Spleen (tissue), 11 donors: ENCODE data around the gene UTP11. TPM values are rescaled to one million over a fixed set of nuclear protein-coding genes. Genes with fewer than 3 reads are reported as not detected.

ENCODE experiments used
- DNase-seq: peaks from one replicate; pipeline ENCODE4 v3.0.0-alpha.2; 2020
- H3K27ac ChIP-seq, 8 donors: fragments of 200-600 bp; sonication (generic) in 7 of 8; 1 replicate in 4 of 8; 2 replicates in 4 of 8; pipeline versions ENCODE4 v1.5.0 to v1.8.0; 2016 to 2021; ENCODE audit warnings: inconsistent platforms in 4 of 8, mild to moderate bottlenecking in 4 of 8, moderate library complexity in 1 of 8
- H3K27me3 ChIP-seq, 7 donors: fragments of 200-600 bp; sonication (generic) in 6 of 7; replicated peaks in 1 of 7; 1 replicate in 4 of 7; 2 replicates in 3 of 7; pipeline versions ENCODE4 v1.5.0 to v1.8.0; 2016 to 2021; ENCODE audit warnings: inconsistent platforms in 3 of 7, mild to moderate bottlenecking in 1 of 7
- H3K36me3 ChIP-seq, 6 donors: fragments of 200-600 bp; sonication (generic) in 5 of 6; 1 replicate in 4 of 6; 2 replicates in 2 of 6; pipeline versions ENCODE4 v1.5.0 to v1.8.0; 2016 to 2021; ENCODE audit warnings: inconsistent platforms in 2 of 6
- H3K4me1 ChIP-seq, 6 donors: fragments of 200-600 bp; sonication (generic) in 5 of 6; 1 replicate in 3 of 6; 2 replicates in 3 of 6; pipeline versions ENCODE4 v1.5.0 to v1.8.0; 2016 to 2021; ENCODE audit warnings: inconsistent platforms in 3 of 6
- H3K4me3 ChIP-seq, 8 donors: fragments of 200-600 bp; sonication (generic) in 7 of 8; 1 replicate in 4 of 8; 2 replicates in 4 of 8; pipeline versions ENCODE4 v1.5.0 to v1.8.0; 2016 to 2021; ENCODE audit warnings: inconsistent platforms in 4 of 8, mild to moderate bottlenecking in 4 of 8, moderate library complexity in 2 of 8
- H3K9me3 ChIP-seq, 8 donors: fragments of 200-600 bp; sonication (generic) in 7 of 8; 1 replicate in 4 of 8; 2 replicates in 4 of 8; pipeline versions ENCODE4 v1.5.0 to v1.8.0; 2016 to 2021; ENCODE audit warnings: inconsistent platforms in 4 of 8
- POLR2A ChIP-seq, 3 donors: fragments of 450-650 bp; IDR thresholded peaks; one replicate each; pipeline ENCODE4 v1.5.1; 2017; ENCODE audit warnings: antibody characterized with exemption in 3 of 3, mild to moderate bottlenecking in 1 of 3
- POLR2AphosphoS5 ChIP-seq, 3 donors: sonication (generic); formaldehyde crosslinking; IDR thresholded peaks; one replicate each; pipeline ENCODE4 v1.5.1; 2017; ENCODE audit warnings: antibody characterized with exemption in 3 of 3
- WGBS, 5 donors: extraction: QIAGEN DNeasy Blood & Tissue Kit in 3 of 5; methylation state at CpG; one replicate each; pipeline versions ENCODE4 v1.1.5 to v1.1.7; 2013 to 2018; 5-methylcytosine and 5-hydroxymethylcytosine counted together
- intact Hi-C: fragments of 100-400 bp; cut with DNase I; formaldehyde crosslinking; loops from one replicate; pipeline ENCODE4 v1.15.0; 2023; ENCODE audit warnings: low total_unique reads
- polyA plus RNA-seq, 3 donors: library from polyadenylated mRNA; stranded (reverse); fragments of 200-250 nt; gene quantifications; one replicate each; pipeline ENCODE4 v1.2.1, GENCODE V29; 2013
- total RNA-seq, 7 donors: library from RNA; depleted of rRNA in 3 of 7; stranded (reverse); fragments of >200 nt in 3 of 7; fragmentation: NEBNext Ultra II Directional in 4 of 7; extraction: Animal tissue kit (Norgen Biotek cat#: 25700) in 4 of 7; gene quantifications; one replicate each; pipeline versions ENCODE4 v1.1.0 to v1.2.1, GENCODE V29; 2016 to 2021
- TF ChIP-seq, protein P1 (sequence below), 11 experiments: fragments of 200-600 bp in 7 of 11; fragments of 450-650 bp in 4 of 11; sonication (generic) in 4 of 11; IDR thresholded peaks in 8 of 11; conservative IDR thresholded peaks in 3 of 11; 1 replicate in 7 of 11; 2 replicates in 4 of 11; pipeline versions ENCODE4 v1.4.0 to v1.8.0; 2016 to 2021; ENCODE audit warnings: antibody characterized with exemption in 11 of 11, inconsistent platforms in 4 of 11, mild to moderate bottlenecking in 1 of 11
- donor health status: healthy with polysubstance abuse.
- donor health status: DM: no; HTN: no; CAD: no; lungs with moderate emphysema.
- donor health status: DM: no; HTN: no; CAD: no.
- donor health status: Bipolar disorder and iron deficiency.
- donor health status: healthy.
- donor health status: DM: no; HTN: no; CAD: no.
- donor health status: DM: yes; HTN: yes; CAD: no.

The UTP11 gene
- total and polyA plus RNA-seq, 10 donors = 12.5 to 51.4 (median 20.8) TPM

DNA sequence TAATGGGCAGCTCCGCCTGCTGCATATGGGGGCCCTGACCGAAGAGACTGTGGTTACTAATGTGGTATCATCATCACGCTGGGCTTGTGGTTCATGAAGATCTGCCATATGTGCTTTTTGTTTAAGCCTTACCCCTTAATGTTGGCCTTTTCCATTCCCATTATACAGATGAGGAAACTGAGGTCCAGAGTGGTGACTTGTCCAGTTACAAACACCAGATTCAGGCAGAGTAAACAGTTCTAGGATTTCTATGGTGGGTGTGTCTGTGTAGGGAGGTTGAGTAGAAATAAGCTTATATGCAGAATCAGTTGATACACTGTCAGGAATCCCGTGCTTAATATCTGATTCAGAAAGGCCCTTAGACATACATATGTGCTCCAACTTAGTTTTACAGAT is 691 bp downstream of the UTP11 start:
- Histone ChIP-seq H3K27ac (peak overlapping the region; percentile 80 to 94 (median 90)), H3K36me3 (peaks cover 0 to 40% (median 18%) of the 10 kb centered on the region in 6 donors), H3K4me3 (peak overlapping the region; percentile 57 to 87 (median 68)), H3K9me3 (peaks cover 0 to 5% (median 0%) of the 10 kb centered on the region in 8 donors), H3K4me1 (peaks cover 24 to 63% (median 40%) of the 10 kb centered on the region in 6 donors), H3K27me3 (no peaks in the 10 kb centered on the region)
- WGBS, 5 donors = 8 to 27% (median 13%) methylated on average over 2 to 4 of the region's 4 CpGs
- intact Hi-C loops = no loop called here
- DNase-seq = no peak
- TF ChIP-seq POLR2A (IDR thresholded peaks at IDR 0.05) = no peak
- no peak for TF ChIP-seq POLR2AphosphoS5 (IDR thresholded peaks at IDR 0.05)
- TF ChIP-seq, protein P1, sequence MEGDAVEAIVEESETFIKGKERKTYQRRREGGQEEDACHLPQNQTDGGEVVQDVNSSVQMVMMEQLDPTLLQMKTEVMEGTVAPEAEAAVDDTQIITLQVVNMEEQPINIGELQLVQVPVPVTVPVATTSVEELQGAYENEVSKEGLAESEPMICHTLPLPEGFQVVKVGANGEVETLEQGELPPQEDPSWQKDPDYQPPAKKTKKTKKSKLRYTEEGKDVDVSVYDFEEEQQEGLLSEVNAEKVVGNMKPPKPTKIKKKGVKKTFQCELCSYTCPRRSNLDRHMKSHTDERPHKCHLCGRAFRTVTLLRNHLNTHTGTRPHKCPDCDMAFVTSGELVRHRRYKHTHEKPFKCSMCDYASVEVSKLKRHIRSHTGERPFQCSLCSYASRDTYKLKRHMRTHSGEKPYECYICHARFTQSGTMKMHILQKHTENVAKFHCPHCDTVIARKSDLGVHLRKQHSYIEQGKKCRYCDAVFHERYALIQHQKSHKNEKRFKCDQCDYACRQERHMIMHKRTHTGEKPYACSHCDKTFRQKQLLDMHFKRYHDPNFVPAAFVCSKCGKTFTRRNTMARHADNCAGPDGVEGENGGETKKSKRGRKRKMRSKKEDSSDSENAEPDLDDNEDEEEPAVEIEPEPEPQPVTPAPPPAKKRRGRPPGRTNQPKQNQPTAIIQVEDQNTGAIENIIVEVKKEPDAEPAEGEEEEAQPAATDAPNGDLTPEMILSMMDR (IDR thresholded peaks at IDR 0.05 in 8 of 11, conservative IDR thresholded peaks at IDR 0.05 in 3 of 11) = no peak

DNA sequence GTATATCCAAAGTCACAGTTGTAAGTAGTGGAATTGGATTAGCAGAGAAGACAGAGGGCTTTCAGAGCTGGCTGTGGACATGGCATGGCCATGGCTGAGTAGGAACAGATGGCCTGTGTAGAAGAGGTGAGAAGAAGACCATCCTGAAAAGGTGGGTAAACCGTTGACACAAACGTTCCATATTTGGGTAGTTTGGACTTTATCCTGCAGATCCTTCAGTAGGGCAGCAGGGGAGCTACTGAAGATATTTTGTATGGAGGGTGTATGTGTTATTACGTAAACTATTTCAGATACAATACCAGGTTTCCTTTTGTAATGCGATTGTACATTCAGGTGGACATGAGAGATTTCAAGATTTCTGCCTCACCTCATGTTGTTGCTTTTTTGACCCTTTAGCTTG is 1.6 kb downstream of the UTP11 start:
- Histone ChIP-seq H3K4me3 (peak overlapping the region in 2 of 8 donors; percentile 71 to 87), H3K27me3 (no peaks in the 10 kb centered on the region), H3K36me3 (peaks cover 0 to 49% (median 27%) of the 10 kb centered on the region in 6 donors), H3K27ac (no peak overlapping the region), H3K9me3 (peaks cover 0 to 5% (median 0%) of the 10 kb centered on the region in 8 donors), H3K4me1 (peaks cover 24 to 68% (median 42%) of the 10 kb centered on the region in 6 donors)
- intact Hi-C loops = no loop called here
- WGBS, 5 donors = 43 to 69% (median 60%) methylated on average over 4 of the region's 4 CpGs
- no peak for TF ChIP-seq POLR2A (IDR thresholded peaks at IDR 0.05)
- TF ChIP-seq POLR2AphosphoS5 (IDR thresholded peaks at IDR 0.05) = no peak
- TF ChIP-seq, protein P1 (IDR thresholded peaks at IDR 0.05 in 8 of 11, conservative IDR thresholded peaks at IDR 0.05 in 3 of 11) = no peak
- no peak for DNase-seq

DNA sequence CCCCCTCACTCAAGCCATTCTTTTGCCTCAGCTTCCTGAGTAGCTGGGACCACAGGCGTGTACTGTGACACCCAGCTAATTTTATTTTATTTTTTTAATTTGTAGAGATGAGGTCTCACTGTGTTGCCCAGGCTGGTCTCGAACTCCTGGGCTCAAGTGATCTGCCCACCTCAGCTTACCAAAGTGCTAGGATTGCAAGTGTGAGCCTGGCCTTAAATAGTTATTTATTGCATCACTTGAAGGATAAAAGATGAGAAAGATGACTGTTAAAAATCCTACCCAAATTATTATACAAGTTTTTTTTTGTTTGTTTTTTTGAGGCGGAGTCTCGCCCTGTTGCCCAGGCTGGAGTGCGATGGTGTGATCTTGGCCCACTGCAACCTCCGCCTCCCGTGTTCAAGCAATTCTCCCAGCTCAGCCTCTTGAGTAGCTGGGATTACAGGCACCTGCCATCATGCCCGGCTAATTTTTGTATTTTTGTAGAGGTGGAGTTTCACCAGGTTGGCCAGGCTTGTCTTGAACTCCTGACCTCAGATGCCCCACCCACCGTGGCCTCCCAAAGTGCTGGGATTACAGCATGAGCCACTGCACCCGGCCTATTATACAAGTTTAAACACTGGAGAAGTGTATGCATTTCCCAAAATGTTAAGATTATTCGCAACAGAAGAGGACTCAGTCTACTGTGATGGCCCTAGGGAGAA is 2.3 kb downstream of the UTP11 start:
- Histone ChIP-seq H3K4me1 (peaks cover 24 to 63% (median 43%) of the 10 kb centered on the region in 6 donors), H3K36me3 (peaks cover 0 to 56% (median 34%) of the 10 kb centered on the region in 6 donors), H3K27ac (no peak overlapping the region), H3K4me3 (no peak overlapping the region), H3K27me3 (no peaks in the 10 kb centered on the region), H3K9me3 (peaks cover 0 to 5% (median 0%) of the 10 kb centered on the region in 8 donors)
- no peak for DNase-seq
- WGBS, 5 donors = 87 to 93% (median 88%) methylated on average over 11 of the region's 11 CpGs
- intact Hi-C loops = no loop called here
- TF ChIP-seq POLR2AphosphoS5 (IDR thresholded peaks at IDR 0.05) = no peak
- TF ChIP-seq, protein P1 (IDR thresholded peaks at IDR 0.05 in 8 of 11, conservative IDR thresholded peaks at IDR 0.05 in 3 of 11) = no peak
- no peak for TF ChIP-seq POLR2A (IDR thresholded peaks at IDR 0.05)

DNA sequence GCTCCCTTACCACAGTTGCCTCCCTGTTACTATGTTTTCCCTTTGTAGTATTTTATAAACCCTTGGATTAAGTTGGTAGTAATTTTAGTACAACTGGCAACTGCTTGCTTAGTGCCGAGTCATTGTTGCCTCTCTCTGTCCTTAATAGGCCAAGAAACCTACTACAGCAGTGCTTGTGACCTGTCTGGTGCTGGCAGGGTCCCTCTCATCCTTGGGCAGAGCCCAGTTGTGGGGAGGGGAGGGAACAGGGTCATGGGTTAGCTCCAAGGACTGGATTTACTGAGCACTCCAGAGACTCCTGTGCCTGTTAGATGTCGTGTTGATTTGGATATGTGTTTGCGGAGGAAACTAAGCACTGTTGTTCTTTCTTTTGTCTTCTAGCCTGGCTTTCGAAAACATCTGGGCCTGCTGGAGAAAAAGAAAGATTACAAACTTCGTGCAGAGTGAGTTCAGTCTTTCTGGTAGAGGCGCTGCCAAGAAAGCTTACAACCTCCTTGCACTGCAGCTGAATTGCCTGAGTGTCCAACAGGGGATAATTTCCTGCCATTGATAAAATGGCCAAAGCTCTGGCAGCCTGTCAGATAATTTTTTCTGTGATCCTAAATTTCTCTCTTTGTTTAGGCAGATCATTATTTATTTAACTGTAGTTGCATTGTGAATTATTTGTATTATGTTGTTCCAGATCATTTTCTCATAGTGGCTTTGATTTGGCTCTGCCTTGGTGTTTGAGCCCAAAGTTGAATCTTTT is 3.6 kb downstream of the UTP11 start:
- no peaks in the 10 kb centered on the region for H3K27me3 ChIP-seq
- H3K27ac ChIP-seq = peak overlapping the region in 2 of 8 donors; percentile 9 to 43
- no peak for DNase-seq
- peaks cover 0 to 69% (median 47%) of the 10 kb centered on the region in 6 donors for H3K36me3 ChIP-seq
- 69 to 76% (median 76%) methylated on average over 6 of the region's 6 CpGs for WGBS, 5 donors
- TF ChIP-seq, protein P1 (IDR thresholded peaks at IDR 0.05 in 8 of 11, conservative IDR thresholded peaks at IDR 0.05 in 3 of 11) = no peak
- TF ChIP-seq POLR2AphosphoS5 (IDR thresholded peaks at IDR 0.05) (no peak), POLR2A (IDR thresholded peaks at IDR 0.05) (no peak)
- H3K4me1 ChIP-seq = peaks cover 24 to 61% (median 43%) of the 10 kb centered on the region in 6 donors
- H3K4me3 ChIP-seq = no peak overlapping the region
- intact Hi-C loops = no loop called here
- H3K9me3 ChIP-seq = peaks cover 0 to 5% (median 0%) of the 10 kb centered on the region in 8 donors
